ENCODE measurements around the gene STRAP. TPM values are rescaled to one million over a fixed set of nuclear protein-coding genes. Genes with fewer than 3 reads are reported as not detected.
"Not testable (repeated sequence)": the region's sequence is repeated elsewhere in the genome, so short reads cannot be mapped to it uniquely, and the experiment has no call there.

Gene STRAP
- polyA plus RNA-seq, 6 donors from 2014 or later = 87.8 to 164 (median 101) TPM

DNA sequence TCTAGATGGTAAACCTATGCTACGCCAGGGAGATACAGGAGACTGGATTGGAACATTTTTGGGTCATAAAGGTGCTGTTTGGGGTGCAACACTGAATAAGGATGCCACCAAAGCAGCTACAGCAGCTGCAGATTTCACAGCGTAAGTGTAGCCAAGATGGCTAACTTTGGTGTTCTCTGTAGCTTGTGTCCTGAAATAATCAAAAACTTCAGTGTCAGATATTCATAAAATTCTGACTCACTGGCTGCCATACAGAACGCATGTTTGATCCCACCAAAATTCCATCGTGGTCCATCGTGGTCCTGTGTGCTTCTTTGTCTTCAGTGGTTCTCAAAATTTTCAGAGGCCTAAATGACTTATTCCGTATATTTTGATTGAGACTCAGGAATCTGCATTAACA lies 1.3 kb downstream of the STRAP start:
- Mint-ChIP-seq H3K4me1 (peaks cover 27 to 57% (median 39%) of the 10 kb centered on the region in 3 donors), H3K9me3 (no peaks in the 10 kb centered on the region), H3K27me3 (no peaks in the 10 kb centered on the region), H3K4me3 (peak overlapping the region in 7 of 8 donors; percentile 82 to 100 (median 98)), H3K27ac (peak overlapping the region; percentile 87 to 100 (median 100)), H3K36me3 (no peaks in the 10 kb centered on the region)
- DNase-seq = no peak
- no peak for ATAC-seq (ENCODE audit: low read depth in 2 of 2)

- Mint-ChIP-seq H3K9me3 (no peaks in the 10 kb centered on the region), H3K4me1 (peaks cover 27 to 55% (median 38%) of the 10 kb centered on the region in 3 donors), H3K36me3 (peaks cover 7 to 8% of the 10 kb centered on the region in 2 donors), H3K4me3 (peak overlapping the region in 1 of 8 donors; percentile 45), H3K27ac (peak overlapping the region in 2 of 6 donors; percentile 19 to 73), H3K27me3 (no peaks in the 10 kb centered on the region)
- DNase-seq (no peak), ATAC-seq (ENCODE audit: low read depth in 2 of 2) (no peak)
These were observed 4.3 kb downstream of the STRAP start for GRCh38 chr12:15886372-15887042.

DNA sequence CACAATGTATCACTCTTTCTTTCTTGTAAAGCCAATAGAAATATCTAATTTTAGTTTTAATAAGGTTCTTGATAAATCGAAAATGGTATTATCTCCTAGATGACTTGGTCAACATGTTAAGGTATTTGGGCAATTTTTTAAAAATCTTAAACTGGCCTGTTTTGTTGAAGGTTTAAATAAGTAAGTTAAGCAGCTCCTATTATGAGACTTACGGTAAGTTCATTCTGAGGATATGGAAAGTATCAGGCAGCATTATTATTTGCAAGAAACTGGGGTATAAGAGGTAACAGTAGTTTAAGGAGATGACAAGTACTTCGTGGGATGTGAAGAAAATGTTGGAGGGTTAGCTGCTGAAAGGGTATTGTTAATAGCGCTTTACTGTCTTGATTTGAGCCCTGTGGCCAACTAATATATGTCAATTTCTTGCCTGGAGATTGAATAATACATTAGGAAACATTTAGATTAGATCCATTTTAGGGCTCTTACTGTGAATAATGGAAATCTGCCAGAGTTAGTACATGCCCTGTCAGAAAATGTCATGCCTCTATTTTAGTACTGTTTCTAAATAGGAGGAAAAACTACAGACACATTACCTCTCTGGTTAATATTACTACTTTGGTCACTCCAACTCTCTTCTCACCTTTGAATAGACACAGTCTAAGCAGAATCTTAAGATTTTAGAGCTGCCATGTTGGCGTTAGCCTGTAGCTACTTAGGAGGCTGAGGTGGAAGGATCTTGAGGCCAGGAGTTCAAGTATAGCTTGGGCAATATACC lies 5.0 kb downstream of the STRAP start:
- H3K4me1 Mint-ChIP-seq = peaks cover 27 to 48% (median 30%) of the 10 kb centered on the region in 3 donors
- no peak for ATAC-seq (ENCODE audit: low read depth in 2 of 2)
- DNase-seq = no peak
- H3K27me3 Mint-ChIP-seq = no peaks in the 10 kb centered on the region
- H3K4me3 Mint-ChIP-seq = peak overlapping the region in 1 of 8 donors; percentile 44
- H3K9me3 Mint-ChIP-seq = no peaks in the 10 kb centered on the region
- peaks cover 7 to 8% of the 10 kb centered on the region in 2 donors for H3K36me3 Mint-ChIP-seq
- peak overlapping the region in 3 of 6 donors; percentile 22 to 73 (median 48) for H3K27ac Mint-ChIP-seq

DNA sequence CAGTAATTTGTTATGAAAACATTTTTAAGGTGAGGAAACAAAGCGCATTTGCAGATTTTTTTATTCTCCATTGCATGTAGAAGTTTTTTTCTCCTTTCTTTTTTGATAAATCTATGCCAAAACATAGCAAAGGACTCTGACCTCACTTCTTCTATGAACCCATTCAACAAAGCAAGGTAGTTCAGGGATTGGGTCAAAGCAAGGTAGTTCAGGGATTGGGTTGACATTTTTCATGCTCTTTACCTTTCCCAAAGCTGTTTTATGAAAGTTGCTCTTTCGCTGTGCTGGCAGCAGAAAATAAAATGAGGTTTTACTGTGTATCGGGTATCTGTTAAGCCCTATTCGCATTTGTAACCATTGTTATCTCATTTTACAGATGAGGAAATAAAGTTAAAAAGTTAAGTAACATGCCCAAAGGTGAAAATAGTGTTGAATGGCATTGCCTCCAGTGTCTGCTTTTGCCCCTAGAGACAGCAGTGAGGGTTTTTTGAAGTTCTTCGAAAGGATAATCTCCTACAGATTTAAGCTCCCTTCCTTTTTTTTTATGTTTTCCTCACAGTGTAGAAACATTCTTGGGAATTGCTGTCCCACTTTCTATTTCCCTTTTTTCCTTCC lies 10.6 kb downstream of the STRAP start:
- H3K27me3 Mint-ChIP-seq = no peaks in the 10 kb centered on the region
- H3K36me3 Mint-ChIP-seq = peaks cover 7 to 8% of the 10 kb centered on the region in 2 donors
- H3K9me3 Mint-ChIP-seq = no peaks in the 10 kb centered on the region
- H3K4me3 Mint-ChIP-seq = no peak overlapping the region
- no peak for ATAC-seq (ENCODE audit: low read depth in 2 of 2)
- H3K27ac Mint-ChIP-seq = no peak overlapping the region
- no peak for DNase-seq
- H3K4me1 Mint-ChIP-seq = peaks cover 0 to 5% (median 0%) of the 10 kb centered on the region in 3 donors

- peaks cover 0 to 4% (median 0%) of the 10 kb centered on the region in 3 donors for H3K4me1 Mint-ChIP-seq
- ATAC-seq (ENCODE audit: low read depth in 2 of 2) (no peak), DNase-seq (no peak)
- no peak overlapping the region for H3K27ac Mint-ChIP-seq
- H3K4me3 Mint-ChIP-seq = no peak overlapping the region
- H3K9me3 Mint-ChIP-seq = no peaks in the 10 kb centered on the region
- peaks cover 8 to 10% of the 10 kb centered on the region in 2 donors for H3K36me3 Mint-ChIP-seq
- no peaks in the 10 kb centered on the region for H3K27me3 Mint-ChIP-seq
These were observed 11.1 kb downstream of the STRAP start for GRCh38 chr12:15893260-15893659.

DNA sequence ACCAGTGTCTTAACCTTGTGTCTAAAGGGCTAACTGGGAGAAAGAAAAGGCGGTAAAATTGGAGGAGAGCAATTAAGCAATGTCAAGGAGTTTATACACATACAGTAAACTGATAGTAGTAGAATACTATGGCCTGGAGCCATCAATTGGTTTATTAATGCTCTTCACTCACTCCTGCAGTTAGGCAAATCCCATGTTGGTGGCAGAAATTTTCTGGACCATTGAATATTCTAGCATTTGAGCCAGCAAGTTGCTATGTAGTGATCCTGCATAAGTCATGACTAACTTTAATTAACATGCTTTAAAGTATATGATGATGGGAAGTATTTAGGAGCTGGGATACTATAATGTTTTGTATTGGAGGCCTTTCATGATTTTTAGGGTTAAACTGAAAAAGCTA lies 14.7 kb downstream of the STRAP start:
- Mint-ChIP-seq H3K27ac (no peak overlapping the region), H3K9me3 (no peaks in the 10 kb centered on the region), H3K36me3 (peaks cover 9 to 11% of the 10 kb centered on the region in 2 donors)

GRCh38 chr12:15897433-15897832 lies 15.2 kb downstream of the STRAP start:
- Mint-ChIP-seq H3K4me3 (no peak overlapping the region), H3K27me3 (no peaks in the 10 kb centered on the region), H3K9me3 (no peaks in the 10 kb centered on the region), H3K4me1 (peaks cover 0 to 4% (median 3%) of the 10 kb centered on the region in 3 donors), H3K27ac (no peak overlapping the region), H3K36me3 (peaks cover 9 to 17% of the 10 kb centered on the region in 2 donors)
- ATAC-seq (ENCODE audit: low read depth in 2 of 2) (no peak), DNase-seq (no peak)

More for the DNA sequence above, 14.7 kb downstream of the STRAP start:
- DNase-seq (no peak), ATAC-seq (ENCODE audit: low read depth in 2 of 2) (no peak)
- Mint-ChIP-seq H3K27me3 (no peaks in the 10 kb centered on the region), H3K4me3 (no peak overlapping the region), H3K4me1 (peaks cover 0 to 4% (median 3%) of the 10 kb centered on the region in 3 donors)

GRCh38 chr12:15899282-15899870 lies 17.2 kb downstream of the STRAP start:
- ATAC-seq (ENCODE audit: low read depth in 2 of 2) (peak; percentile 42 to 56), DNase-seq (peak; percentile 28)
- H3K36me3 Mint-ChIP-seq = peaks cover 13 to 19% of the 10 kb centered on the region in 2 donors
- H3K27ac Mint-ChIP-seq = peak overlapping the region in 3 of 6 donors; percentile 2 to 88 (median 15)
- H3K4me3 Mint-ChIP-seq = no peak overlapping the region
- H3K27me3 Mint-ChIP-seq = no peaks in the 10 kb centered on the region
- H3K9me3 Mint-ChIP-seq = no peaks in the 10 kb centered on the region
- peaks cover 0 to 4% (median 3%) of the 10 kb centered on the region in 3 donors for H3K4me1 Mint-ChIP-seq

- no peaks in the 10 kb centered on the region for H3K9me3 Mint-ChIP-seq
- H3K4me1 Mint-ChIP-seq = peaks cover 0 to 4% (median 0%) of the 10 kb centered on the region in 3 donors
- H3K27me3 Mint-ChIP-seq = no peaks in the 10 kb centered on the region
- no peak for ATAC-seq (ENCODE audit: low read depth in 2 of 2)
- H3K27ac Mint-ChIP-seq = peak overlapping the region in 2 of 6 donors; percentile 3 to 93
- DNase-seq = no peak
- H3K4me3 Mint-ChIP-seq = no peak overlapping the region
- H3K36me3 Mint-ChIP-seq = peaks cover 9 to 19% of the 10 kb centered on the region in 2 donors
These were observed 22.3 kb downstream of the STRAP start for GRCh38 chr12:15904378-15904920.

DNA sequence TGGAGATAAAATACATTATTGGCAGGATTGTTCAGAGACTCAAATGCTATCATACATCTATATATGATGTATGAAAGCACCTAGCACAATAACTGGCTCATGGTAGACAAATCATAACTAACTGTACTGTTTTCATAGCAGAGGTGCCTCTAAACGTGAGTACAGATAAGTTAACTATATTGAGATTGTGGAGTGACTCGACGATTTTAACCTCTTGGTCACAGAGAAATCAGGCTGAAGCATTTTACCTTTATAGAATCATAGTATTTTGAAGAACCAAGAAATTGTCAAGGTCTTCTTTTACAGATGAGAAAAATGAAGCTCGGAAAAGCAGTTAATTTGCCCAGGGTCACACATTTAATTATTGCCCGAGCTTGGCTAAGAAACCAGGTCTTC lies 28.3 kb downstream of the STRAP start:
- Mint-ChIP-seq H3K27ac (peak overlapping the region in 3 of 6 donors; percentile 34 to 90 (median 68)), H3K27me3 (no peaks in the 10 kb centered on the region), H3K9me3 (no peaks in the 10 kb centered on the region), H3K4me3 (peak overlapping the region; percentile 87 to 95 (median 92)), H3K36me3 (no peaks in the 10 kb centered on the region), H3K4me1 (peaks cover 4 to 16% (median 13%) of the 10 kb centered on the region in 3 donors)
- DNase-seq (no peak), ATAC-seq (ENCODE audit: low read depth in 2 of 2) (no peak)

DNA sequence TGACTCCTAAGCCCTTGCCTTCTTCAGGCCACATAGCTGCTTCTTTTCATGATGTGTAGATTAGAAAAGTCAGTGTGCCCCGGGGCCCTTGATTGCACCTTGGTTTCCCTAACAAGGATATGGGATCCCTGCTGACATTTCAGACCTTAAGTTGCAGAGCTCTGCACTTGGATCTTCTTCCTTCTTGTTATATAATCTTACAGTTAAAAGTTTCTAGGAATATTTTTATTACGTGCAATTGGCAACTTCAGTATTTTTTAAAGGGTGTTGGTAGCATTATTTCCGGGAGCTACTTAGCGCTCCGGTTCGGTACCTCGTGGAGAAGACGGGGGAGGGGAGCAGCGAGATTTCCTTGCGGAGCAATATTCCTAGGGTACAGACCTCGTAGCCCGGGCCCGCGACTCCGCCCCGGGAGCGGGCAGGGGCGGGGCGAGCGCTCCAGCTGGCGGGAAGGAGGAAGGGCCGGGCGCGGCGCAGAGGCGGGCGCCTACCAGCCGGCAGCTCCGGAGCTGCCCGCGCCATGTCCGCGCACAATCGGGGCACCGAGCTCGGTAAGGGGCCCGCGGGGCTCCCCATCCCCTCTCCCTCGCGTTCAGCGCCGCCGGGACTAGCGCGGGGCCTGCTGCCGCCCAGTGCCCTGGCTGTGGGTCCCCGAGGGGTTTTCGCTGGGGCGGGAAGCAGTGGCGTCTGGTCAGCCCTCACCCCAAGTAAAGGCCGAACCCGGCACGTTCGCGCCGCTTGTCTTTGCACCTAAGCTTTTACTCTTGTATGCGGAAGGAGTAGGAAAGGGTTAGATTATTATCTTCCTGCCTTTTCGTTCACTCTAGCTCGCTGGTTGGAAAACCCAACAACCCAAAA lies 28.9 kb downstream of the STRAP start, which contains the start of gene DERA:
DERA (plus strand) TSS at position 469 of the 858 bp plus-strand sequence; CDS start at position 521, 52 bp downstream.
- H3K4me3 Mint-ChIP-seq = peak within 1 kb of the TSS; percentile 91 to 95 (median 92)
- no peaks in the 10 kb centered on the region for H3K9me3 Mint-ChIP-seq
- no peaks in the 10 kb centered on the region for H3K36me3 Mint-ChIP-seq
- peaks cover 9 to 16% (median 13%) of the 10 kb centered on the region in 3 donors for H3K4me1 Mint-ChIP-seq
- peak within 1 kb of the TSS; percentile 18 to 97 (median 91) for H3K27ac Mint-ChIP-seq
- peak; percentile 57 for DNase-seq
- no peaks in the 10 kb centered on the region for H3K27me3 Mint-ChIP-seq
- peak; percentile 88 to 92 for ATAC-seq (ENCODE audit: low read depth in 2 of 2)

GRCh38 chr12:15911931-15912330 lies 29.7 kb downstream of the STRAP start:
- peaks cover 9 to 16% (median 13%) of the 10 kb centered on the region in 3 donors for H3K4me1 Mint-ChIP-seq
- DNase-seq; H3K27me3 Mint-ChIP-seq; H3K9me3 Mint-ChIP-seq; H3K36me3 Mint-ChIP-seq; ATAC-seq (ENCODE audit: low read depth in 2 of 2): not testable (repeated sequence)
- H3K27ac Mint-ChIP-seq = peak overlapping the region; percentile 18 to 97 (median 91)
- peak overlapping the region; percentile 91 to 95 (median 92) for H3K4me3 Mint-ChIP-seq

All from naive B cell (primary cell).